Ectodermal cell (in vitro differentiated cells): Measurements from ENCODE around the gene SIVA1.

ENCODE experiments used
- H3K27ac ChIP-seq: 2 replicates; pipeline ENCODE4 v1.7.0; 2013; ENCODE audit warnings: mild to moderate bottlenecking, low read depth, low read length; ENCODE audit not compliant: insufficient read depth, poor library complexity, severe bottlenecking
- H3K27me3 ChIP-seq: 2 replicates; pipeline ENCODE4 v1.7.0; 2013; ENCODE audit warnings: mild to moderate bottlenecking, low read length; ENCODE audit not compliant: insufficient read depth, control insufficient read depth, poor library complexity, severe bottlenecking
- H3K36me3 ChIP-seq: one replicate; pipeline ENCODE4 v1.7.0; 2013; ENCODE audit warnings: low read length; ENCODE audit not compliant: control insufficient read depth, insufficient read depth
- H3K4me1 ChIP-seq: one replicate; pipeline ENCODE4 v1.7.0; 2013; ENCODE audit warnings: low read length; ENCODE audit not compliant: control insufficient read depth, insufficient read depth
- H3K4me3 ChIP-seq: 2 replicates; pipeline ENCODE4 v1.7.0; 2013; ENCODE audit warnings: low read depth, low read length, control low read depth; ENCODE audit not compliant: insufficient read depth
- H3K9me3 ChIP-seq: 2 replicates; pipeline ENCODE4 v1.7.0; 2013; ENCODE audit warnings: mild to moderate bottlenecking, low read length, moderate library complexity; ENCODE audit not compliant: control insufficient read depth
- WGBS, 2 experiments: methylation state at CpG; one replicate each; pipeline ENCODE4 v1.1.7; 2013; ENCODE audit warnings: missing lambda C conversion rate in 2 of 2; 5-methylcytosine and 5-hydroxymethylcytosine counted together

Gene SIVA1

GRCh38 chr14:104710071-104710735, 42.7 kb upstream of the SIVA1 start:
- Histone ChIP-seq H3K36me3 (no peaks in the 10 kb centered on the region), H3K4me3 (no peak overlapping the region), H3K27me3 (no peaks in the 10 kb centered on the region), H3K9me3 (no peaks in the 10 kb centered on the region), H3K27ac (no peak overlapping the region), H3K4me1 (peaks cover 14% of the 10 kb centered on the region)
- WGBS, 2 experiments = 91% methylated on average over 34 of the region's 34 CpGs

GRCh38 chr14:104712881-104713734, 39.8 kb upstream of the SIVA1 start:
- peaks cover 3% of the 10 kb centered on the region for H3K4me1 ChIP-seq
- WGBS, 2 experiments = 93 to 94% methylated on average over 40 of the region's 40 CpGs
- no peaks in the 10 kb centered on the region for H3K36me3 ChIP-seq
- H3K27me3 ChIP-seq = no peaks in the 10 kb centered on the region
- H3K9me3 ChIP-seq = no peaks in the 10 kb centered on the region
- no peak overlapping the region for H3K4me3 ChIP-seq
- H3K27ac ChIP-seq = no peak overlapping the region

- H3K27ac ChIP-seq = no peak overlapping the region
- H3K4me1 ChIP-seq = no peaks in the 10 kb centered on the region
- no peaks in the 10 kb centered on the region for H3K9me3 ChIP-seq
- WGBS, 2 experiments = 96 to 97% methylated on average over 16 of the region's 16 CpGs
- no peaks in the 10 kb centered on the region for H3K36me3 ChIP-seq
- no peaks in the 10 kb centered on the region for H3K27me3 ChIP-seq
- no peak overlapping the region for H3K4me3 ChIP-seq
These were observed 38.9 kb upstream of the SIVA1 start for GRCh38 chr14:104714066-104714465.

- no peaks in the 10 kb centered on the region for H3K9me3 ChIP-seq
- H3K4me1 ChIP-seq = no peaks in the 10 kb centered on the region
- H3K4me3 ChIP-seq = no peak overlapping the region
- H3K36me3 ChIP-seq = no peaks in the 10 kb centered on the region
- WGBS, 2 experiments = 95 to 96% methylated on average over 31 of the region's 31 CpGs
- H3K27ac ChIP-seq = no peak overlapping the region
- H3K27me3 ChIP-seq = no peaks in the 10 kb centered on the region
These were observed 38.3 kb upstream of the SIVA1 start for GRCh38 chr14:104714681-104715080.

GRCh38 chr14:104715416-104715815, 37.5 kb upstream of the SIVA1 start:
- H3K9me3 ChIP-seq = no peaks in the 10 kb centered on the region
- H3K4me3 ChIP-seq = no peak overlapping the region
- H3K36me3 ChIP-seq = no peaks in the 10 kb centered on the region
- no peaks in the 10 kb centered on the region for H3K27me3 ChIP-seq
- 91 to 92% methylated on average over 18 of the region's 18 CpGs for WGBS, 2 experiments
- no peak overlapping the region for H3K27ac ChIP-seq
- H3K4me1 ChIP-seq = no peaks in the 10 kb centered on the region

GRCh38 chr14:104715871-104716270, 37.1 kb upstream of the SIVA1 start:
- Histone ChIP-seq H3K9me3 (no peaks in the 10 kb centered on the region), H3K27me3 (no peaks in the 10 kb centered on the region), H3K4me1 (no peaks in the 10 kb centered on the region), H3K4me3 (no peak overlapping the region), H3K27ac (no peak overlapping the region), H3K36me3 (no peaks in the 10 kb centered on the region)
- WGBS, 2 experiments = 96 to 97% methylated on average over 12 of the region's 12 CpGs

- H3K27me3 ChIP-seq = no peaks in the 10 kb centered on the region
- H3K4me3 ChIP-seq = no peak overlapping the region
- no peaks in the 10 kb centered on the region for H3K4me1 ChIP-seq
- no peaks in the 10 kb centered on the region for H3K36me3 ChIP-seq
- no peak overlapping the region for H3K27ac ChIP-seq
- H3K9me3 ChIP-seq = no peaks in the 10 kb centered on the region
- 87 to 91% methylated on average over 22 of the region's 22 CpGs for WGBS, 2 experiments
These were observed 35.8 kb upstream of the SIVA1 start for GRCh38 chr14:104717137-104717536.

GRCh38 chr14:104717646-104718045, 35.3 kb upstream of the SIVA1 start:
- no peaks in the 10 kb centered on the region for H3K4me1 ChIP-seq
- no peaks in the 10 kb centered on the region for H3K36me3 ChIP-seq
- H3K9me3 ChIP-seq = no peaks in the 10 kb centered on the region
- WGBS, 2 experiments = 89 to 90% methylated on average over 20 of the region's 20 CpGs
- H3K4me3 ChIP-seq = no peak overlapping the region
- H3K27ac ChIP-seq = no peak overlapping the region
- H3K27me3 ChIP-seq = no peaks in the 10 kb centered on the region

- H3K27me3 ChIP-seq = no peaks in the 10 kb centered on the region
- no peaks in the 10 kb centered on the region for H3K36me3 ChIP-seq
- no peaks in the 10 kb centered on the region for H3K9me3 ChIP-seq
- H3K4me1 ChIP-seq = no peaks in the 10 kb centered on the region
- 89 to 90% methylated on average over 10 of the region's 10 CpGs for WGBS, 2 experiments
- H3K4me3 ChIP-seq = no peak overlapping the region
- no peak overlapping the region for H3K27ac ChIP-seq
These were observed 34.8 kb upstream of the SIVA1 start for GRCh38 chr14:104718147-104718546.

GRCh38 chr14:104718871-104719270, 34.1 kb upstream of the SIVA1 start:
- 96 to 97% methylated on average over 11 of the region's 11 CpGs for WGBS, 2 experiments
- no peaks in the 10 kb centered on the region for H3K9me3 ChIP-seq
- no peak overlapping the region for H3K4me3 ChIP-seq
- no peaks in the 10 kb centered on the region for H3K36me3 ChIP-seq
- no peaks in the 10 kb centered on the region for H3K4me1 ChIP-seq
- H3K27ac ChIP-seq = no peak overlapping the region
- H3K27me3 ChIP-seq = no peaks in the 10 kb centered on the region
